ENCODE data around the gene NTRK3.
"Not testable (repeated sequence)": the region's sequence is repeated elsewhere in the genome, so short reads cannot be mapped to it uniquely, and the experiment has no call there.

NTRK3 gene

GRCh38 chr15:88071141-88071540, 185.4 kb downstream of the NTRK3 start:
- no peak for DNase-seq

- DNase-seq: no peak
Measured at GRCh38 chr15:88069561-88069960, 187.0 kb downstream of the NTRK3 start.

GRCh38 chr15:88067331-88067685, 189.2 kb downstream of the NTRK3 start:
- no peak for DNase-seq

- no peak for DNase-seq
Measured at GRCh38 chr15:88066636-88067330, 189.8 kb downstream of the NTRK3 start.

- no peak for DNase-seq
Measured at GRCh38 chr15:88061452-88061851, 195.1 kb downstream of the NTRK3 start.

GRCh38 chr15:88060383-88060782, 196.2 kb downstream of the NTRK3 start:
- DNase-seq: no peak

GRCh38 chr15:88057836-88058235, 198.7 kb downstream of the NTRK3 start:
- DNase-seq: no peak

GRCh38 chr15:88049506-88049905, 207.0 kb downstream of the NTRK3 start:
- DNase-seq: no peak

GRCh38 chr15:88048755-88049154, 207.8 kb downstream of the NTRK3 start:
- DNase-seq: no peak

GRCh38 chr15:88048237-88048636, 208.3 kb downstream of the NTRK3 start:
- DNase-seq: no peak

- DNase-seq: no peak
Measured at GRCh38 chr15:88046576-88047129, 209.9 kb downstream of the NTRK3 start.

- no peak for DNase-seq
Measured at GRCh38 chr15:88043396-88043795, 213.1 kb downstream of the NTRK3 start.

GRCh38 chr15:88042047-88042446, 214.5 kb downstream of the NTRK3 start:
- no peak for DNase-seq

GRCh38 chr15:88040516-88040915, 216.0 kb downstream of the NTRK3 start:
- no peak for DNase-seq

GRCh38 chr15:88038261-88038660, 218.3 kb downstream of the NTRK3 start:
- DNase-seq: no peak

GRCh38 chr15:88036154-88036839, 220.2 kb downstream of the NTRK3 start:
- no peak for DNase-seq

GRCh38 chr15:88035381-88035780, 221.2 kb downstream of the NTRK3 start:
- no peak for DNase-seq

GRCh38 chr15:88033421-88033820, 223.1 kb downstream of the NTRK3 start:
- not testable (repeated sequence) for DNase-seq

- DNase-seq: no peak
Measured at GRCh38 chr15:88032787-88033186, 223.8 kb downstream of the NTRK3 start.

GRCh38 chr15:88031461-88031860, 225.1 kb downstream of the NTRK3 start:
- DNase-seq: no peak

GRCh38 chr15:88029696-88030095, 226.8 kb downstream of the NTRK3 start:
- no peak for DNase-seq

- DNase-seq: no peak
Measured at GRCh38 chr15:88028024-88028423, 228.5 kb downstream of the NTRK3 start.

GRCh38 chr15:88023914-88024313, 232.6 kb downstream of the NTRK3 start:
- DNase-seq: no peak

GRCh38 chr15:88022716-88023115, 233.8 kb downstream of the NTRK3 start:
- DNase-seq: no peak

- no peak for DNase-seq
Measured at GRCh38 chr15:88021601-88022000, 234.9 kb downstream of the NTRK3 start.

Measured in activated CD8-positive, alpha-beta memory T cell treated with anti-CD3 and anti-CD28 coated beads, Interleukin-2, amount 50 U/mL, for 4 hours (primary cell).